Caco-2 (cell line): ENCODE measurements around the gene ZDHHC14. TPM values are rescaled to one million over a fixed set of nuclear protein-coding genes. Genes with fewer than 3 reads are reported as not detected.

Experiments used
- BruUV-seq: library from RNA; stranded (reverse); fragments of 400-500 nt; replicated peaks from 2 replicates; lab custom pipeline; 2021; lab: Mats Ljungman, UMichigan
- CTCF ChIA-PET: fragments of 300-600 bp; sonication (Branson Sonifier 250); formaldehyde crosslinking; loops from one replicate; lab custom pipeline; 2022; ENCODE audit warnings: antibody characterized with exemption; lab: Charles Lee
- POLR2A ChIA-PET: fragments of 300-600 bp; sonication (Branson Sonifier 250); formaldehyde crosslinking; loops from one replicate; lab custom pipeline; 2022; ENCODE audit warnings: antibody characterized with exemption; lab: Charles Lee
- DNase-seq, 2 experiments: peaks; one replicate each; pipeline versions ENCODE4 v3.0.0 to v3.0.0-alpha.2; 2020 to 2022
- H3K27me3 ChIP-seq: replicated peaks from 2 replicates; pipeline ENCODE4 v1.6.0; 2011; ENCODE audit warnings: low read length; ENCODE audit not compliant: control insufficient read depth, insufficient read depth
- H3K36me3 ChIP-seq: 2 replicates; pipeline ENCODE4 v1.5.1; 2011; ENCODE audit warnings: low read length; ENCODE audit not compliant: control insufficient read depth, insufficient read depth
- H3K4me1 ChIP-seq: fragments of 250-450 bp; sonication (Bioruptor Pico); 2 replicates; pipeline ENCODE4 v1.5.1; 2020; ENCODE audit warnings: mild to moderate bottlenecking
- H3K4me3 ChIP-seq: 2 replicates; pipeline ENCODE4 v1.5.1; 2011; ENCODE audit warnings: low read depth, mild to moderate bottlenecking, control low read depth, low read length
- H3K9me3 ChIP-seq: fragments of 250-450 bp; sonication (Bioruptor Pico); 2 replicates; pipeline ENCODE4 v1.5.1; 2020; ENCODE audit warnings: mild to moderate bottlenecking, moderate library complexity
- H3K27ac Mint-ChIP-seq: one replicate; pipeline ENCODE4 v1.8.0; 2022; ENCODE audit warnings: mixed read lengths; ENCODE audit not compliant: unreplicated experiment
- H3K27me3 Mint-ChIP-seq: one replicate; pipeline ENCODE4 v1.8.0; 2022; ENCODE audit warnings: mixed read lengths; ENCODE audit not compliant: insufficient read depth, unreplicated experiment
- H3K36me3 Mint-ChIP-seq: one replicate; pipeline ENCODE4 v1.8.0; 2022; ENCODE audit warnings: mild to moderate bottlenecking, mixed read lengths; ENCODE audit not compliant: insufficient read depth, unreplicated experiment
- H3K4me1 Mint-ChIP-seq: one replicate; pipeline ENCODE4 v1.8.0; 2022; ENCODE audit warnings: low read depth, mixed read lengths; ENCODE audit not compliant: unreplicated experiment
- H3K4me3 Mint-ChIP-seq: one replicate; pipeline ENCODE4 v1.8.0; 2022; ENCODE audit warnings: mild to moderate bottlenecking, moderate library complexity, mixed read lengths; ENCODE audit not compliant: unreplicated experiment
- H3K9me3 Mint-ChIP-seq: one replicate; pipeline ENCODE4 v1.8.0; 2022; ENCODE audit warnings: mixed read lengths; ENCODE audit not compliant: unreplicated experiment
- intact Hi-C: fragments of 100-400 bp; cut with micrococcal nuclease; formaldehyde crosslinking; loops from one replicate; pipeline ENCODE4 v1.10.0; 2022; ENCODE audit not compliant: unreplicated experiment
- total RNA-seq: library from RNA; stranded (reverse); gene quantifications from 2 replicates; pipeline ENCODE4 v1.2.3, GENCODE V29; 2022
- TF ChIP-seq, protein P1 (sequence below), 2 experiments: fragments of 200-600 bp in 1 of 2; IDR thresholded peaks; 1 replicate in 1 of 2; 2 replicates in 1 of 2; pipeline versions ENCODE4 v1.5.1 to v1.8.0; 2011 to 2022; ENCODE audit warnings: antibody characterized with exemption in 1 of 2, control low read depth in 1 of 2, inconsistent platforms in 1 of 2, low read depth in 1 of 2, low read length in 1 of 2, mild to moderate bottlenecking in 1 of 2, moderate library complexity in 1 of 2; ENCODE audit not compliant: insufficient read depth in 1 of 2, severe bottlenecking in 1 of 2, unreplicated experiment in 1 of 2

Gene ZDHHC14
- total RNA-seq, 1 experiment from 2014 or later = 22.1 TPM

DNA sequence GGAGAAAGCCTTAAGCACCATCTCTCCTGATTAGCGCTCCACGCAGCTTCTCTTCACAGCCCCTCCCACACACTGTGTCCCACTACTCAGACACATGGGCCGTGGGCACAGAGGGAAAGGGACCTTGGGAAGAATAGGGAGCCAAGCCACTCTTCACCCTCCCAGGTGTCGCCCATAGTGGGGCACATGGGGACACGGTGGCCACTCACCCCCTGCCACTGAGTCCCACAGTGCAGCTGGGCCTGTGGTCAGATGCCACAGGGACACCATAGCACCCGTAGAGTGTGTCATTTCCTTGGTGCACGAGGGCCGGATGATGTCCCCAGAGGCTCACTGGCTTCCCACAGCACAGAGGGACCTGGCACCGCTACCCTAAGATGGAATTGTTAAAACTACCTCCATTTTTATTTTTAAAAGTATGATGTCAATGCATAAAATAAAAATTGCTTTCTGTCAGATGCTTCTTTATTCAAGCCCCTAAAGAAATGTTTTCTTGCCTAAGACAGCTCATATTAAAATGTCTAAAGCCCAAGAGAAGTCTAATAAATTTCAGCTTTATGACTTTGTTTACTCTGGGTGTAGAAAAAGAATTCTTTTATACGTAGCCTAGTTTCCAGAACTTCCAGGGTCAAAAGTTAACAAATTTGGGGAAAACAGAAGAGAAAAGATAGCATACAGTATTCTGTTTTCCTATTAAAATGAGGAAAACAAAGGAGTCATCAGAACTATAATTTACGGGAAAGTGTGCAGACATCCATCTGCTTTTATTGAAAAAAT lies 251.0 kb downstream of the ZDHHC14 start:
- H3K4me3 ChIP-seq = no peak overlapping the region
- POLR2A ChIA-PET = no interaction called here
- H3K36me3 ChIP-seq = no peaks in the 10 kb centered on the region
- Mint-ChIP-seq H3K9me3 (no peaks in the 10 kb centered on the region), H3K36me3 (peaks cover 9% of the 10 kb centered on the region), H3K4me1 (no peaks in the 10 kb centered on the region), H3K27ac (no peak overlapping the region), H3K4me3 (no peak overlapping the region), H3K27me3 (no peaks in the 10 kb centered on the region)
- H3K9me3 ChIP-seq = no peaks in the 10 kb centered on the region
- H3K4me1 ChIP-seq = no peaks in the 10 kb centered on the region
- CTCF ChIA-PET = no interaction called here
- TF ChIP-seq, protein P1, sequence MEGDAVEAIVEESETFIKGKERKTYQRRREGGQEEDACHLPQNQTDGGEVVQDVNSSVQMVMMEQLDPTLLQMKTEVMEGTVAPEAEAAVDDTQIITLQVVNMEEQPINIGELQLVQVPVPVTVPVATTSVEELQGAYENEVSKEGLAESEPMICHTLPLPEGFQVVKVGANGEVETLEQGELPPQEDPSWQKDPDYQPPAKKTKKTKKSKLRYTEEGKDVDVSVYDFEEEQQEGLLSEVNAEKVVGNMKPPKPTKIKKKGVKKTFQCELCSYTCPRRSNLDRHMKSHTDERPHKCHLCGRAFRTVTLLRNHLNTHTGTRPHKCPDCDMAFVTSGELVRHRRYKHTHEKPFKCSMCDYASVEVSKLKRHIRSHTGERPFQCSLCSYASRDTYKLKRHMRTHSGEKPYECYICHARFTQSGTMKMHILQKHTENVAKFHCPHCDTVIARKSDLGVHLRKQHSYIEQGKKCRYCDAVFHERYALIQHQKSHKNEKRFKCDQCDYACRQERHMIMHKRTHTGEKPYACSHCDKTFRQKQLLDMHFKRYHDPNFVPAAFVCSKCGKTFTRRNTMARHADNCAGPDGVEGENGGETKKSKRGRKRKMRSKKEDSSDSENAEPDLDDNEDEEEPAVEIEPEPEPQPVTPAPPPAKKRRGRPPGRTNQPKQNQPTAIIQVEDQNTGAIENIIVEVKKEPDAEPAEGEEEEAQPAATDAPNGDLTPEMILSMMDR (IDR thresholded peaks at IDR 0.05; ENCODE audit: insufficient read depth in 1 of 2, low read depth in 1 of 2, low read length in 1 of 2, severe bottlenecking in 1 of 2, unreplicated experiment in 1 of 2) = no peak
- DNase-seq = no peak
- no peaks in the 10 kb centered on the region for H3K27me3 ChIP-seq
- intact Hi-C loops = no loop called here
- no TSS peak for BruUV-seq

DNA sequence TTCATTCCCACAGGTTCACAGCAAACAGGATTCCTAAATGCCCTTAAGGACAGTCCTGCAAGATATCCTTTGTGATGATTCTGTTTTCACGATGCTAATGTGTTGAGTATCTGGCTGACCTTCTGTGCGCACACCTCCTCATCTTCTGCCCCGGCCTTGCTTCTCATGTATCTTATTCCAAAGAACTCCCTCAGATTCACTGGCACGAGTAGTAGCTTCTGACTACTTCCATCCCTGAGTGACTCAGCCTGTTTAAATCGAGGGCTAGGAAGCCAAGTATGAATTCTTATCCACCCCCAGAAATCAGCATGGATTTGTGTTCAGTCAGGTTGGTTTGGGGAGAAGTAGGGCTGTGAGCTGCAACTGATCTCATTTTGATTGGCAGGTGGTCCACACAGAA lies 251.8 kb downstream of the ZDHHC14 start:
- no TSS peak for BruUV-seq
- H3K27me3 ChIP-seq = no peaks in the 10 kb centered on the region
- intact Hi-C loops = no loop called here
- H3K4me1 ChIP-seq = no peaks in the 10 kb centered on the region
- no peaks in the 10 kb centered on the region for H3K9me3 ChIP-seq
- Mint-ChIP-seq H3K4me3 (no peak overlapping the region), H3K9me3 (no peaks in the 10 kb centered on the region), H3K27me3 (no peaks in the 10 kb centered on the region), H3K4me1 (no peaks in the 10 kb centered on the region), H3K27ac (no peak overlapping the region), H3K36me3 (peaks cover 13% of the 10 kb centered on the region)
- TF ChIP-seq, protein P1 (IDR thresholded peaks at IDR 0.05; ENCODE audit: insufficient read depth in 1 of 2, low read depth in 1 of 2, low read length in 1 of 2, severe bottlenecking in 1 of 2, unreplicated experiment in 1 of 2) = no peak
- ChIA-PET POLR2A (no interaction called here), CTCF (no interaction called here)
- no peak for DNase-seq
- no peaks in the 10 kb centered on the region for H3K36me3 ChIP-seq
- H3K4me3 ChIP-seq = no peak overlapping the region

DNA sequence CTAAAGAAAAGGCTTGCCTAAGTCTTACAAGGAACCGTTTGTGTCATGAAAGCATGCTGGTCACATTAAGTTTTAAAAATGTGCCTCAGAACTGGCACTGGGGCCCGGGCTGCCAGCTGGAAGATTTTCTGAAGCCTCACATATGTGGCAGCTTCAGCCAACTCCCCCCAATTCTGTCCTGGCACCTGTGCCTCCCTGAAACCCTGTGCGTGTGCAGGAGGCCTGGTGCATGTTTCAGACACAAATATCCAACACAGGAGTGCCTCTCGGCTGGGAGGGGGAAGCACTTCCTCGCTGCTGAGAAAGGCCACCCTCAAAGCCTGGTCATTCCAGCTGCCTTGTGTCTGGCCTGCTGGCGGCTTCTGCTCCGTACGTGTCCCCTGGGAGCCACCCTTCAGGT lies 253.6 kb downstream of the ZDHHC14 start:
- H3K9me3 ChIP-seq = no peaks in the 10 kb centered on the region
- no TSS peak for BruUV-seq
- ChIA-PET POLR2A (no interaction called here), CTCF (no interaction called here)
- no peaks in the 10 kb centered on the region for H3K27me3 Mint-ChIP-seq
- H3K4me3 Mint-ChIP-seq = no peak overlapping the region
- no peaks in the 10 kb centered on the region for H3K4me1 ChIP-seq
- no peak for DNase-seq
- no peaks in the 10 kb centered on the region for H3K9me3 Mint-ChIP-seq
- H3K36me3 ChIP-seq = no peaks in the 10 kb centered on the region
- no peaks in the 10 kb centered on the region for H3K27me3 ChIP-seq
- intact Hi-C loops = no loop called here
- H3K4me1 Mint-ChIP-seq = no peaks in the 10 kb centered on the region
- no peak overlapping the region for H3K27ac Mint-ChIP-seq
- H3K36me3 Mint-ChIP-seq = peaks cover 13% of the 10 kb centered on the region
- TF ChIP-seq, protein P1 (IDR thresholded peaks at IDR 0.05; ENCODE audit: insufficient read depth in 1 of 2, low read depth in 1 of 2, low read length in 1 of 2, severe bottlenecking in 1 of 2, unreplicated experiment in 1 of 2) = no peak
- H3K4me3 ChIP-seq = no peak overlapping the region
